MCF 10A (cell line): Measurements from ENCODE around the gene ACSS2. TPM values are rescaled to one million over a fixed set of nuclear protein-coding genes. Genes with fewer than 3 reads are reported as not detected.

Experiments
- BruUV-seq: library from RNA; stranded (reverse); fragments of 400-500 nt; replicated peaks from 2 replicates; lab custom pipeline; 2021; lab: Mats Ljungman, UMichigan
- CTCF ChIA-PET: fragments of 300-600 bp; sonication (Branson Sonifier 250); formaldehyde crosslinking; extraction: SDS; loops from one replicate; lab custom pipeline; 2021; ENCODE audit warnings: antibody characterized with exemption, inconsistent platforms; lab: Yijun Ruan, JAX
- POLR2A ChIA-PET: fragments of 300-600, 350-650 bp; sonication (Branson Sonifier 250); formaldehyde crosslinking; extraction: SDS; loops from one replicate; lab custom pipeline; 2020; ENCODE audit warnings: antibody characterized with exemption, inconsistent platforms; lab: Yijun Ruan, JAX
- DNase-seq: peaks from one replicate; pipeline ENCODE4 v3.0.0-alpha.2; 2018; ENCODE audit not compliant: unreplicated experiment
- H3K27ac Mint-ChIP-seq: one replicate; pipeline ENCODE4 v1.8.0; 2022; ENCODE audit warnings: mild to moderate bottlenecking, low read depth, mixed read lengths; ENCODE audit not compliant: unreplicated experiment
- H3K27me3 Mint-ChIP-seq: one replicate; pipeline ENCODE4 v1.8.0; 2022; ENCODE audit warnings: mixed read lengths; ENCODE audit not compliant: insufficient read depth, unreplicated experiment
- H3K36me3 Mint-ChIP-seq: one replicate; pipeline ENCODE4 v1.8.0; 2022; ENCODE audit warnings: mild to moderate bottlenecking, moderate library complexity, mixed read lengths; ENCODE audit not compliant: insufficient read depth, unreplicated experiment
- H3K4me1 Mint-ChIP-seq: one replicate; pipeline ENCODE4 v1.8.0; 2022; ENCODE audit warnings: mixed read lengths; ENCODE audit not compliant: insufficient read depth, unreplicated experiment
- H3K4me3 Mint-ChIP-seq: one replicate; pipeline ENCODE4 v1.8.0; 2022; ENCODE audit warnings: mild to moderate bottlenecking, moderate library complexity, mixed read lengths; ENCODE audit not compliant: unreplicated experiment
- H3K9me3 Mint-ChIP-seq: one replicate; pipeline ENCODE4 v1.8.0; 2022; ENCODE audit warnings: mixed read lengths; ENCODE audit not compliant: unreplicated experiment
- CTCF ChIP-seq: fragments of 200-600 bp; IDR thresholded peaks from one replicate; pipeline ENCODE4 v1.8.0; 2022; ENCODE audit warnings: antibody characterized with exemption, mild to moderate bottlenecking; ENCODE audit not compliant: unreplicated experiment
- intact Hi-C: fragments of 100-400 bp; cut with micrococcal nuclease; formaldehyde crosslinking; loops from 2 replicates; pipeline ENCODE4 v1.14.1; 2022
- total RNA-seq: library from RNA; stranded (reverse); gene quantifications from 2 replicates; pipeline ENCODE4 v1.2.3, GENCODE V29; 2022

ACSS2 gene
- total RNA-seq, 1 experiment from 2014 or later, result 42.0 TPM

DNA sequence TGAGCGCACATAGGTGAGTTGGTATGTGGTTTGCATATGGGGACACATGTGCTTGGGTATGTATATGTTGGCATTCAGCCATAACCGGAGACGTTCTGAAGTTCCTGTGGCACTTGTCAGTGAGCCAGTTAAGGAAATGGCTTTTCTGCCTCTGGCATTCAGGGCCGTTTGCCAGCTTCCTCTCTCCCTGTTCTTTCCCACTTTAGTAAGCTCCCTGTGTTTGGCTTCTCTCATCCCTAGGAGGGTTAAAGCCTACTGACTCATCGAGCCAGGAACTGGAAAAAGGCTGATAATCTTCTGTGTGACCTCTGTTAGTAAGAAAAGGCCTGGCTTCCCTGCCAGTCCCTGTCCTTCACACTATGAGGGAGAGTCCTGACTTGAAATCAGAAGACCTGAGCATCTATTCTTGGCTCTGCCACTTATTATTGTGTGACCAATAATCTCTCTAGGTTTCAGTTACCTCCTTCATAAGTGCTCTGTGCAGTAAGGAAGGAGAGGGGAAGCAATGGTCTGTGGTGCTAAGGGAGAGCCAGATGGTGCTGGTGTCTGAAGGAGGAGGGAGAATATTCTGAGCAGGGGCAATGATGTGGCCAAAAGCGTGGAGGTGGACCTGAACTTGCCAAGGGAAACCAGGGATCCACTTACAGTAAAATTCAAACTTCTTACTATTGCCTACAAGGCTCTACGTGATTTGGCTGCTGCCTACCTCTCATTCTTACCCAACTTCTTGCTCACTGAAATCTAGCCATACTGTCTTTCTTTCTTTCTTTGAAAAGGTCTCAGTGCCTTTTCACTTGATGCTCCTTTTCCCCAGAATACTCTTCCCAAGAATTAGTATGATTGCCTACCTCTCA is 31.4 kb downstream of the ACSS2 start:
- Mint-ChIP-seq H3K27ac (peak overlapping the region; percentile 55), H3K4me1 (peaks cover 24% of the 10 kb centered on the region), H3K4me3 (peak overlapping the region; percentile 26), H3K27me3 (no peaks in the 10 kb centered on the region), H3K9me3 (no peaks in the 10 kb centered on the region), H3K36me3 (peaks cover 3% of the 10 kb centered on the region)
- ChIA-PET CTCF (interaction anchor here (1.0 to 1.4 kb wide), 2 partner anchors 32 to 34 kb away, joined by 4 to 6 read pairs; no protein-coding TSS in a partner anchor), POLR2A (interaction anchor here (0.6 to 2.9 kb wide), 17 partner anchors 9 to 370 kb away, joined by 3 to 44 read pairs (median 4); partner anchors contain the start of genes ACSS2, GSS, MMP24OS and MYH7B)
- TF ChIP-seq CTCF, result no peak
- BruUV-seq, result no TSS peak
- peak; percentile 99 for DNase-seq
- intact Hi-C loops, result no loop called here

GRCh38 chr20:34915131-34915530 is 38.7 kb downstream of the ACSS2 start:
- H3K27me3 Mint-ChIP-seq, result no peaks in the 10 kb centered on the region
- H3K4me3 Mint-ChIP-seq, result no peak overlapping the region
- no peak for TF ChIP-seq CTCF
- DNase-seq, result no peak
- intact Hi-C loops, result no loop called here
- BruUV-seq, result no TSS peak
- CTCF ChIA-PET, result interaction anchor here (0.6 kb wide), 1 partner anchor 487 kb away, joined by 6 read pairs; no protein-coding TSS in a partner anchor
- H3K4me1 Mint-ChIP-seq, result peaks cover 8% of the 10 kb centered on the region
- H3K36me3 Mint-ChIP-seq, result peaks cover 5% of the 10 kb centered on the region
- no peaks in the 10 kb centered on the region for H3K9me3 Mint-ChIP-seq
- POLR2A ChIA-PET, result interaction anchor here (0.7 kb wide), 1 partner anchor 861 kb away, joined by 3 read pairs; no protein-coding TSS in a partner anchor
- peak overlapping the region; percentile 17 for H3K27ac Mint-ChIP-seq

- no peaks in the 10 kb centered on the region for H3K27me3 Mint-ChIP-seq
- no peak overlapping the region for H3K27ac Mint-ChIP-seq
- peaks cover 16% of the 10 kb centered on the region for H3K4me1 Mint-ChIP-seq
- H3K4me3 Mint-ChIP-seq, result no peak overlapping the region
- intact Hi-C loops, result no loop called here
- no TSS peak for BruUV-seq
- ChIA-PET POLR2A (interaction anchor here (0.6 to 1.2 kb wide), 4 partner anchors 8 to 861 kb away, joined by 3 read pairs; no protein-coding TSS in a partner anchor), CTCF (interaction anchor here (0.6 to 2.5 kb wide), 3 partner anchors 40 to 83 kb away, joined by 3 to 6 read pairs (median 3); partner anchors contain the start of gene ACSS2)
- peaks cover 11% of the 10 kb centered on the region for H3K36me3 Mint-ChIP-seq
- TF ChIP-seq CTCF, result no peak
- no peak for DNase-seq
- H3K9me3 Mint-ChIP-seq, result no peaks in the 10 kb centered on the region
Observed at GRCh38 chr20:34915749-34916455, 39.5 kb downstream of the ACSS2 start.
